MM.1S (cell line): ENCODE data around the gene BCL6.

Experiments used
- DNase-seq: peaks from one replicate; pipeline ENCODE4 v3.0.0-alpha.2; 2015
- H2AFZ ChIP-seq: fragments of 300-600 bp; sonication (generic); 2 replicates; pipeline ENCODE4 v1.6.0; 2016; ENCODE audit warnings: antibody characterized with exemption, low read length
- H3F3A ChIP-seq: fragments of 300-600 bp; sonication (generic); 2 replicates; pipeline ENCODE4 v1.6.1; 2016; ENCODE audit warnings: mild to moderate bottlenecking, antibody characterized with exemption, low read length, moderate library complexity, mixed read lengths; ENCODE audit not compliant: insufficient read depth
- H3K27ac ChIP-seq: fragments of 300-600 bp; sonication (generic); 2 replicates; pipeline ENCODE4 v1.5.1; 2016; ENCODE audit warnings: mild to moderate bottlenecking, low read length
- H3K27me3 ChIP-seq: fragments of 300-600 bp; sonication (generic); replicated peaks from 2 replicates; pipeline ENCODE4 v1.6.0; 2016; ENCODE audit warnings: low read length; ENCODE audit not compliant: insufficient read depth
- H3K36me3 ChIP-seq: fragments of 300-600 bp; sonication (generic); replicated peaks from 2 replicates; pipeline ENCODE4 v1.6.1; 2016; ENCODE audit warnings: mild to moderate bottlenecking, low read length, mixed read lengths; ENCODE audit not compliant: insufficient read depth
- H3K4me1 ChIP-seq: fragments of 300-600 bp; sonication (generic); 2 replicates; pipeline ENCODE4 v1.6.1; 2016; ENCODE audit warnings: low read length, mixed read lengths
- H3K4me2 ChIP-seq: fragments of 300-600 bp; sonication (generic); 2 replicates; pipeline ENCODE4 v1.6.0; 2016; ENCODE audit warnings: low read depth, low read length
- H3K4me3 ChIP-seq: fragments of 300-600 bp; sonication (generic); 2 replicates; pipeline ENCODE4 v1.5.1; 2016; ENCODE audit warnings: low read length, mixed read lengths
- H3K79me2 ChIP-seq: fragments of 300-600 bp; sonication (generic); 2 replicates; pipeline ENCODE4 v1.6.1; 2016; ENCODE audit warnings: mixed run types, low read length, mixed read lengths
- H3K9ac ChIP-seq: fragments of 300-600 bp; sonication (generic); 2 replicates; pipeline ENCODE4 v1.6.1; 2016; ENCODE audit warnings: low read length, mixed read lengths
- H3K9me2 ChIP-seq: fragments of 300-600 bp; sonication (generic); replicated peaks from 2 replicates; pipeline ENCODE4 v1.6.1; 2016; ENCODE audit warnings: mild to moderate bottlenecking, low read length, mixed read lengths; ENCODE audit not compliant: insufficient read depth
- H3K9me3 ChIP-seq: fragments of 300-600 bp; sonication (generic); replicated peaks from 2 replicates; pipeline ENCODE4 v1.6.1; 2016; ENCODE audit warnings: mild to moderate bottlenecking, low read length, mixed read lengths; ENCODE audit not compliant: insufficient read depth
- H4K20me1 ChIP-seq: fragments of 300-600 bp; sonication (generic); 2 replicates; pipeline ENCODE4 v1.6.1; 2016; ENCODE audit warnings: mild to moderate bottlenecking, low read length, moderate library complexity, mixed read lengths; ENCODE audit not compliant: insufficient read depth
- CTCF ChIP-seq: fragments of 300-600 bp; sonication (generic); IDR thresholded peaks from 2 replicates; pipeline ENCODE4 v1.5.1; 2016; ENCODE audit warnings: antibody characterized with exemption, low read length, mixed read lengths
- EZH2 ChIP-seq: fragments of 300-600 bp; sonication (generic); optimal IDR thresholded peaks from 2 replicates; pipeline ENCODE3; 2017; ENCODE audit warnings: low read depth, mild to moderate bottlenecking, antibody characterized with exemption, low read length, mixed read lengths
- EZH2phosphoT487 ChIP-seq: fragments of 300-600 bp; sonication (generic); IDR thresholded peaks from 2 replicates; pipeline ENCODE4 v1.6.1; 2018; ENCODE audit warnings: antibody characterized with exemption, low read length

BCL6 gene

GRCh38 chr3:187741403-187742350 lies 3.6 kb downstream of the BCL6 start:
- Histone ChIP-seq H3K79me2 (no peaks in the 10 kb centered on the region), H3K4me3 (peak overlapping the region; percentile 75), H3K9ac (no peak overlapping the region), H3K9me2 (no peaks in the 10 kb centered on the region), H3K4me1 (peaks cover 10% of the 10 kb centered on the region), H3K9me3 (no peaks in the 10 kb centered on the region), H3K36me3 (no peaks in the 10 kb centered on the region), H3K27ac (no peak overlapping the region), H3K4me2 (peak overlapping the region; percentile 98), H3K27me3 (peaks cover 25% of the 10 kb centered on the region), H2AFZ (peak overlapping the region; percentile 83), H4K20me1 (no peaks in the 10 kb centered on the region), H3F3A (peaks cover 24% of the 10 kb centered on the region)
- peak; percentile 78 for DNase-seq
- no peak for TF ChIP-seq EZH2phosphoT487
- peak; percentile 98 for TF ChIP-seq CTCF

- Histone ChIP-seq H2AFZ (peak overlapping the region; percentile 83), H4K20me1 (no peaks in the 10 kb centered on the region), H3K36me3 (no peaks in the 10 kb centered on the region), H3K9me2 (no peaks in the 10 kb centered on the region), H3K9me3 (no peaks in the 10 kb centered on the region), H3K79me2 (no peaks in the 10 kb centered on the region), H3K4me1 (peaks cover 10% of the 10 kb centered on the region), H3K27ac (no peak overlapping the region), H3K9ac (peak overlapping the region; percentile 3; the same call in 1 of the 2 replicates), H3K27me3 (peaks cover 31% of the 10 kb centered on the region), H3K4me3 (peak overlapping the region; percentile 75), H3K4me2 (peak overlapping the region; percentile 98), H3F3A (peaks cover 24% of the 10 kb centered on the region)
- TF ChIP-seq CTCF (peak; percentile 99), EZH2 (no peak)
- peak; percentile 52 for DNase-seq
Observed at GRCh38 chr3:187740421-187741399, 4.6 kb downstream of the BCL6 start.

GRCh38 chr3:187739561-187740332 lies 5.5 kb downstream of the BCL6 start:
- Histone ChIP-seq H3K4me2 (peak overlapping the region; percentile 98), H3K27me3 (peaks cover 34% of the 10 kb centered on the region), H3K9me3 (no peaks in the 10 kb centered on the region), H3K79me2 (no peaks in the 10 kb centered on the region), H3K9me2 (no peaks in the 10 kb centered on the region), H4K20me1 (no peaks in the 10 kb centered on the region), H3K4me3 (peak overlapping the region; percentile 75), H3F3A (peaks cover 18% of the 10 kb centered on the region), H3K4me1 (peaks cover 10% of the 10 kb centered on the region), H3K9ac (peak overlapping the region; percentile 3; the same call in 1 of the 2 replicates), H3K36me3 (no peaks in the 10 kb centered on the region), H2AFZ (peak overlapping the region; percentile 83), H3K27ac (no peak overlapping the region)
- no peak for TF ChIP-seq EZH2phosphoT487
- peak; percentile 99 for TF ChIP-seq CTCF
- no peak for TF ChIP-seq EZH2
- peak; percentile 87 for DNase-seq
